ENCODE data around the gene RHBDL1.

Gene RHBDL1

DNA sequence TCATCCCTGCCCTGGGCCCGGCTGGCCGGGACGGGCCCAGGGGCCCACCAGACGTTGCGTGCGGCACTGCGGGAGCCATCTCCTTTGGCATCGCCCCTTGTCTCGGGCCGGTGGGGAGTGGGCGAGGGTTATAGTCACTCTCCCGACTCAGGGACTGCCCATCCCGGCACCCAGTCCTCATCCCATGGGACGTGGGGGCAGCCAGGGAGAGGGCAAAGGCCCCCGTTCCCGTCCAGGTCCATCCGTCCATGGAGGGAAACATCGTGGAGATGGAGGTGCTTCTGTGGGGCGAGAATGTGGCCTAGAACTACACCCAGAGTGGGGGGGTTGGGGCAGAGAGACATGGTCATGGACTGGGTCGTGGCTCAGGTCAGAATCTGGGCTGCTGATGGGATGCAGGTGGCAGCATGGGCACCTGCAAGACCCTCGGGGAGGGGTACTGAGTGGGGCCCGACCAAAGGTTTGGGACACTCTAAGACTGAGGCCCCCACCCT lies 28.7 kb upstream of the RHBDL1 start:
- Histone ChIP-seq H2AK5ac (ENCODE audit: low read depth, low read length) (no peak overlapping the region), H3K4ac (ENCODE audit: low read length) (peak overlapping the region; percentile 23), H3K27me3 (ENCODE audit: control insufficient read depth in 3 of 3, insufficient read depth in 3 of 3, low read depth in 1 of 3, low read length in 3 of 3) (peaks cover 0 to 19% (median 11%) of the 10 kb centered on the region in 3 experiments), H2BK12ac (ENCODE audit: low read length) (peak overlapping the region; percentile 22), H3K27ac (replicated peaks; ENCODE audit: low read length) (no peak overlapping the region), H3K18ac (ENCODE audit: low read length) (no peak overlapping the region), H3K14ac (ENCODE audit: low read length) (peak overlapping the region; percentile 21), H2BK15ac (ENCODE audit: low read length) (no peak overlapping the region), H3K9me3 (replicated peaks in 1 of 2; ENCODE audit: control insufficient read depth in 2 of 2, insufficient read depth in 1 of 2, low read depth in 1 of 2, low read length in 2 of 2) (no peaks in the 10 kb centered on the region), H2AFZ (ENCODE audit: low read length) (no peak overlapping the region), H3K4me1 (ENCODE audit: control insufficient read depth in 2 of 2, insufficient read depth in 1 of 2, low read depth in 1 of 2, low read length in 2 of 2) (peaks cover 13 to 16% of the 10 kb centered on the region in 2 donors), H3K4me3 (ENCODE audit: low read length in 2 of 2) (no peak overlapping the region), H3K23ac (ENCODE audit: low read depth, low read length, poor library complexity) (peak overlapping the region; percentile 55), H3K9ac (ENCODE audit: low read depth, low read length, poor library complexity) (peak overlapping the region; percentile 63), H2BK5ac (ENCODE audit: low read length) (peak overlapping the region; percentile 53), H4K91ac (ENCODE audit: low read depth, low read length, poor library complexity) (no peak overlapping the region), H3K4me2 (ENCODE audit: insufficient read depth, low read length, poor library complexity, severe bottlenecking) (no peak overlapping the region), H2BK120ac (ENCODE audit: low read depth, low read length) (no peak overlapping the region), H4K8ac (ENCODE audit: low read depth, low read length) (no peak overlapping the region), H3K79me1 (ENCODE audit: low read depth, low read length) (peaks cover 12% of the 10 kb centered on the region), H3K36me3 (replicated peaks in 1 of 2; ENCODE audit: control insufficient read depth in 2 of 2, insufficient read depth in 2 of 2, low read length in 2 of 2) (peaks cover 0 to 10% of the 10 kb centered on the region in 2 donors)
- no peak for DNase-seq (ENCODE audit: low spot score)
- no CpG with 5 or more reads among the region's 22 CpGs for WGBS, 2 donors (ENCODE audit: extremely low coverage in 2 of 2, insufficient read length in 2 of 2, insufficient replicate concordance in 1 of 2)

DNA sequence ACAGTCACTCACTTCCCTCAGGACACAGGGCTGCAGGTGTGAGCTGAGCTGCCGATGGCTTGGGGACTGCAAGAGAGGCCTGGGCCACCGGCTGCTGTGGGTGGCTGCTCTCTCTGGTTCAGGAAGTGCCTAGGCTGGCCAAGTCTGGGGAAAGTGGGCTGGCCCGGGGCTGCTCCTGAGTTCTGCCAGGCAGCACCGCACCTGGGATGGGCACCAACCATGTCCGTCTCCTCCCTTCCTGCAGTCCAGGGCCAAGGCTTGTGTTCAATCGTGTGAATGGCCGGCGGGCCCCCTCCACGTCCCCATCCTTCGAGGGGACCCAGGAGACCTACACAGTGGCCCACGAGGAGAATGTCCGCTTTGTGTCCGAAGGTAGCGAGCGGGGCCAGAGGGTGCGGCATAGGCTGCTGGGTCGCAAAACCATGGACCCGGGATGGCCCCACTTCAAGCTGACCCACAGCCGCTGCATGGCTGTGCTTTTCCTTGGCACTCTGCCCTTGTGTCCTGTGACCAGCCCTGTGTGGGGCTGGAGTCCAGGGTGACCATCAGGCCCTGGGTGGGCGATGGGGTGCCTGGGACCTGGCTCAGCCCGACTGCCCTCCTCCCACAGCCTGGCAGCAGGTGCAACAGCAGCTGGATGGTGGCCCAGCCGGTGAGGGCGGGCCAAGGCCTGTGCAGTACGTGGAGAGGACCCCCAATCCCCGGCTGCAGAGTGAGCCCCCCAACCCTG lies 28.1 kb upstream of the RHBDL1 start:
- H2BK5ac ChIP-seq (ENCODE audit: low read length), result peak overlapping the region; percentile 53
- H3K23ac ChIP-seq (ENCODE audit: low read depth, low read length, poor library complexity), result peak overlapping the region; percentile 73
- peak overlapping the region; percentile 17 for H3K18ac ChIP-seq (ENCODE audit: low read length)
- H4K8ac ChIP-seq (ENCODE audit: low read depth, low read length), result peak overlapping the region; percentile 43
- peak overlapping the region; percentile 63 for H3K9ac ChIP-seq (ENCODE audit: low read depth, low read length, poor library complexity)
- H2AFZ ChIP-seq (ENCODE audit: low read length), result no peak overlapping the region
- peaks cover 0 to 13% (median 7%) of the 10 kb centered on the region in 3 experiments for H3K27me3 ChIP-seq (ENCODE audit: control insufficient read depth in 3 of 3, insufficient read depth in 3 of 3, low read depth in 1 of 3, low read length in 3 of 3)
- H2AK5ac ChIP-seq (ENCODE audit: low read depth, low read length), result peak overlapping the region; percentile 79
- peaks cover 0 to 14% of the 10 kb centered on the region in 2 donors for H3K36me3 ChIP-seq (replicated peaks in 1 of 2; ENCODE audit: control insufficient read depth in 2 of 2, insufficient read depth in 2 of 2, low read length in 2 of 2)
- H2BK120ac ChIP-seq (ENCODE audit: low read depth, low read length), result no peak overlapping the region
- no peak overlapping the region for H2BK15ac ChIP-seq (ENCODE audit: low read length)
- H2BK12ac ChIP-seq (ENCODE audit: low read length), result no peak overlapping the region
- H3K27ac ChIP-seq (replicated peaks; ENCODE audit: low read length), result no peak overlapping the region
- H3K4ac ChIP-seq (ENCODE audit: low read length), result no peak overlapping the region
- no CpG with 5 or more reads among the region's 25 CpGs for WGBS, 2 donors (ENCODE audit: extremely low coverage in 2 of 2, insufficient read length in 2 of 2, insufficient replicate concordance in 1 of 2)
- H3K4me1 ChIP-seq (ENCODE audit: control insufficient read depth in 2 of 2, insufficient read depth in 1 of 2, low read depth in 1 of 2, low read length in 2 of 2), result peaks cover 12 to 16% of the 10 kb centered on the region in 2 donors
- no peak overlapping the region for H3K4me2 ChIP-seq (ENCODE audit: insufficient read depth, low read length, poor library complexity, severe bottlenecking)
- DNase-seq (ENCODE audit: low spot score), result no peak
- peak overlapping the region in 1 of 2 donors; percentile 80 for H3K4me3 ChIP-seq (ENCODE audit: low read length in 2 of 2)
- peaks cover 12% of the 10 kb centered on the region for H3K79me1 ChIP-seq (ENCODE audit: low read depth, low read length)
- H4K91ac ChIP-seq (ENCODE audit: low read depth, low read length, poor library complexity), result no peak overlapping the region
- no peak overlapping the region for H3K14ac ChIP-seq (ENCODE audit: low read length)
- no peaks in the 10 kb centered on the region for H3K9me3 ChIP-seq (replicated peaks in 1 of 2; ENCODE audit: control insufficient read depth in 2 of 2, insufficient read depth in 1 of 2, low read depth in 1 of 2, low read length in 2 of 2)

DNA sequence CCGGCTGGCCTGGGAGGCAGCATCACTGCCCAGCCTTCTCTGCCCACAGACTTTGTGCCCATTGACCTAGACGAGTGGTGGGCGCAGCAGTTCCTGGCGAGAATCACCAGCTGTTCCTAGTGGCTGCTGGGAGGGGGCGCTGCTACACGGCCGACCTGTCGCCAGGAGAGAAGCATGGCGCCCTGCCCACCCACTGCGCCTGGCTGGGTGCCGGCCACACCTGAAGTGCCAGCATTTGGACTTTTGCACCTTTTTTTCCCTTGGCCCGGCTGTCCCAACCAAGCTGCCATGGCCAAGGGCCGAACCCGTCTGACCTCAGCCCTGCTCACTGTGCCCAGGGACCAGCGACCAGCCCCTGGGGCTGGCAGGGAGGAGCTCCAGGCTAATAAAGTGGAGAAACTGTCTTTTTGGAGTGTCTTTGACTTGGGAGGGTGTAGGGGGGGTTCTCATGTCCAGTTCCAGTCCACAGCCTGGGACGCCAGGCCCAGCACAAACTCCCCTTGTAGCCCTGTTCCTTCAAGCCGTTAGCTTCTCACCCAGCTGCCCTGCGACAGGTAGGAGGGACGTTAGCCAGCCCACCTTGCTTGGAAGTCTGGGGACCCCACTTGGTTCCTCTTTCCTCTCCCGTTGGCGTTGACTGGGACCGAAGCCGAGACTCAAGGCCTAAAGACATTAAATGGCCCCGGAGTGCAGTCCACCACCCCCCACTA lies 27.2 kb upstream of the RHBDL1 start:
- no peak overlapping the region for H2BK12ac ChIP-seq (ENCODE audit: low read length)
- DNase-seq (ENCODE audit: low spot score), result no peak
- H2BK120ac ChIP-seq (ENCODE audit: low read depth, low read length), result peak overlapping the region; percentile 76
- H3K4me2 ChIP-seq (ENCODE audit: insufficient read depth, low read length, poor library complexity, severe bottlenecking), result peak overlapping the region; percentile 83
- H2BK5ac ChIP-seq (ENCODE audit: low read length), result peak overlapping the region; percentile 96
- peaks cover 9 to 16% of the 10 kb centered on the region in 2 donors for H3K4me1 ChIP-seq (ENCODE audit: control insufficient read depth in 2 of 2, insufficient read depth in 1 of 2, low read depth in 1 of 2, low read length in 2 of 2)
- peak overlapping the region; percentile 89 for H3K14ac ChIP-seq (ENCODE audit: low read length)
- peak overlapping the region; percentile 58 for H3K27ac ChIP-seq (replicated peaks; ENCODE audit: low read length)
- H3K9ac ChIP-seq (ENCODE audit: low read depth, low read length, poor library complexity), result no peak overlapping the region
- H2BK15ac ChIP-seq (ENCODE audit: low read length), result peak overlapping the region; percentile 84
- no peaks in the 10 kb centered on the region for H3K9me3 ChIP-seq (replicated peaks in 1 of 2; ENCODE audit: control insufficient read depth in 2 of 2, insufficient read depth in 1 of 2, low read depth in 1 of 2, low read length in 2 of 2)
- H3K23ac ChIP-seq (ENCODE audit: low read depth, low read length, poor library complexity), result no peak overlapping the region
- peak overlapping the region; percentile 79 for H2AK5ac ChIP-seq (ENCODE audit: low read depth, low read length)
- peaks cover 14% of the 10 kb centered on the region for H3K79me1 ChIP-seq (ENCODE audit: low read depth, low read length)
- H4K91ac ChIP-seq (ENCODE audit: low read depth, low read length, poor library complexity), result no peak overlapping the region
- H3K18ac ChIP-seq (ENCODE audit: low read length), result peak overlapping the region; percentile 97
- H4K8ac ChIP-seq (ENCODE audit: low read depth, low read length), result no peak overlapping the region
- peak overlapping the region; percentile 80 to 89 for H3K4me3 ChIP-seq (ENCODE audit: low read length in 2 of 2)
- H3K4ac ChIP-seq (ENCODE audit: low read length), result no peak overlapping the region
- WGBS, 2 donors (ENCODE audit: extremely low coverage in 2 of 2, insufficient read length in 2 of 2, insufficient replicate concordance in 1 of 2), result no CpG with 5 or more reads among the region's 24 CpGs
- H3K27me3 ChIP-seq (ENCODE audit: control insufficient read depth in 3 of 3, insufficient read depth in 3 of 3, low read depth in 1 of 3, low read length in 3 of 3), result peaks cover 0 to 4% (median 0%) of the 10 kb centered on the region in 3 experiments
- H3K36me3 ChIP-seq (replicated peaks in 1 of 2; ENCODE audit: control insufficient read depth in 2 of 2, insufficient read depth in 2 of 2, low read length in 2 of 2), result peaks cover 0 to 21% of the 10 kb centered on the region in 2 donors
- H2AFZ ChIP-seq (ENCODE audit: low read length), result peak overlapping the region; percentile 69

All from neuronal stem cell (in vitro differentiated cells).